OCI-LY3 (cell line): ENCODE data around the gene ATG9B.

Source experiments
- H2AFZ ChIP-seq: fragments of 200-600, 300-600 bp; shearing (Covaris generic); 2 replicates; pipeline ENCODE4 v1.6.0; 2014; ENCODE audit warnings: antibody characterized with exemption, low read depth, low read length
- H3K27ac ChIP-seq: fragments of 200-600, 300-600 bp; sonication (generic); 2 replicates; pipeline ENCODE4 v1.5.1; 2014; ENCODE audit warnings: mild to moderate bottlenecking, low read length, moderate library complexity, mixed read lengths
- H3K27me3 ChIP-seq: fragments of 200-600, 300-600 bp; sonication (generic); 2 replicates; pipeline ENCODE4 v1.6.1; 2014; ENCODE audit warnings: low read depth, low read length, mixed read lengths
- H3K36me3 ChIP-seq: fragments of 200-600, 300-600 bp; sonication (generic); replicated peaks from 2 replicates; pipeline ENCODE3; 2014; ENCODE audit warnings: low read depth, low read length, mixed read lengths
- H3K4me1 ChIP-seq: fragments of 300-600, 200-600 bp; sonication (generic); 2 replicates; pipeline ENCODE4 v1.6.1; 2014; ENCODE audit warnings: low read length, mixed read lengths
- H3K4me2 ChIP-seq: fragments of 200-600, 300-600 bp; sonication (generic); 2 replicates; pipeline ENCODE4 v1.6.1; 2014; ENCODE audit warnings: low read length, mixed read lengths
- H3K4me3 ChIP-seq: fragments of 300-600, 200-600 bp; sonication (generic); 2 replicates; pipeline ENCODE4 v1.5.1; 2014; ENCODE audit warnings: antibody characterized with exemption, mild to moderate bottlenecking, low read length, moderate library complexity
- H3K79me2 ChIP-seq: fragments of 300-600, 200-600 bp; shearing (Covaris generic); 2 replicates; pipeline ENCODE4 v1.6.1; 2014; ENCODE audit warnings: mild to moderate bottlenecking, low read length, mixed read lengths
- H3K9ac ChIP-seq: fragments of 300-600, 200-600 bp; shearing (Covaris generic); 2 replicates; pipeline ENCODE4 v1.6.0; 2014; ENCODE audit warnings: mild to moderate bottlenecking, low read length, moderate library complexity
- H3K9me3 ChIP-seq: fragments of 200-600, 300-600 bp; shearing (Covaris generic); 2 replicates; pipeline ENCODE4 v1.6.1; 2014; ENCODE audit warnings: low read length, mixed read lengths; ENCODE audit not compliant: insufficient read depth
- H4K20me1 ChIP-seq: fragments of 200-600, 300-600 bp; sonication (generic); 2 replicates; pipeline ENCODE4 v1.6.1; 2016; ENCODE audit warnings: low read length, mixed read lengths; ENCODE audit not compliant: insufficient read depth
- CTCF ChIP-seq: fragments of 200-600, 300-600 bp; sonication (generic); IDR thresholded peaks from 2 replicates; pipeline ENCODE4 v1.5.1; 2014; ENCODE audit warnings: antibody characterized with exemption, low read length, low read depth
- EZH2phosphoT487 ChIP-seq: fragments of 200-600 bp; shearing (Covaris generic); IDR thresholded peaks from 2 replicates; pipeline ENCODE4 v1.6.1; 2018; ENCODE audit warnings: antibody characterized with exemption, mixed run types, low read depth

Gene ATG9B

GRCh38 chr7:150996376-150997074, 27.8 kb downstream of the ATG9B start:
- no peaks in the 10 kb centered on the region for H3K79me2 ChIP-seq
- no peak overlapping the region for H3K9ac ChIP-seq
- H3K36me3 ChIP-seq: no peaks in the 10 kb centered on the region
- H3K9me3 ChIP-seq: no peaks in the 10 kb centered on the region
- TF ChIP-seq EZH2phosphoT487 (no peak), CTCF (no peak)
- H3K27me3 ChIP-seq: no peaks in the 10 kb centered on the region
- H3K4me3 ChIP-seq: peak overlapping the region; percentile 33; the same call in 1 of the 2 replicates
- H3K4me2 ChIP-seq: peak overlapping the region; percentile 36; the same call in 1 of the 2 replicates
- H3K4me1 ChIP-seq: no peaks in the 10 kb centered on the region
- H2AFZ ChIP-seq: no peak overlapping the region
- H3K27ac ChIP-seq: no peak overlapping the region
- no peaks in the 10 kb centered on the region for H4K20me1 ChIP-seq

GRCh38 chr7:150994838-150995510, 29.3 kb downstream of the ATG9B start:
- Histone ChIP-seq H3K27ac (no peak overlapping the region), H3K9me3 (peaks cover 5% of the 10 kb centered on the region; the same call in 1 of the 2 replicates), H3K36me3 (peaks cover 3% of the 10 kb centered on the region), H3K79me2 (no peaks in the 10 kb centered on the region), H3K9ac (no peak overlapping the region), H4K20me1 (no peaks in the 10 kb centered on the region), H3K27me3 (no peaks in the 10 kb centered on the region), H3K4me3 (no peak overlapping the region), H3K4me2 (no peak overlapping the region), H2AFZ (no peak overlapping the region), H3K4me1 (no peaks in the 10 kb centered on the region)
- TF ChIP-seq CTCF: no peak
- no peak for TF ChIP-seq EZH2phosphoT487

GRCh38 chr7:150994141-150994837, 30.0 kb downstream of the ATG9B start:
- H3K36me3 ChIP-seq: peaks cover 3% of the 10 kb centered on the region
- no peaks in the 10 kb centered on the region for H3K27me3 ChIP-seq
- H3K9ac ChIP-seq: no peak overlapping the region
- no peak overlapping the region for H3K4me2 ChIP-seq
- H3K9me3 ChIP-seq: peaks cover 9% of the 10 kb centered on the region; the same call in 1 of the 2 replicates
- no peak overlapping the region for H3K27ac ChIP-seq
- no peak for TF ChIP-seq CTCF
- TF ChIP-seq EZH2phosphoT487: no peak
- H3K4me1 ChIP-seq: no peaks in the 10 kb centered on the region
- H3K4me3 ChIP-seq: no peak overlapping the region
- H3K79me2 ChIP-seq: no peaks in the 10 kb centered on the region
- no peak overlapping the region for H2AFZ ChIP-seq
- no peaks in the 10 kb centered on the region for H4K20me1 ChIP-seq

- H4K20me1 ChIP-seq: no peaks in the 10 kb centered on the region
- H3K27ac ChIP-seq: no peak overlapping the region
- no peaks in the 10 kb centered on the region for H3K79me2 ChIP-seq
- no peak overlapping the region for H3K9ac ChIP-seq
- no peak overlapping the region for H3K4me2 ChIP-seq
- peaks cover 3% of the 10 kb centered on the region for H3K36me3 ChIP-seq
- no peaks in the 10 kb centered on the region for H3K27me3 ChIP-seq
- peaks cover 9% of the 10 kb centered on the region; the same call in 1 of the 2 replicates for H3K9me3 ChIP-seq
- H2AFZ ChIP-seq: no peak overlapping the region
- TF ChIP-seq CTCF (no peak), EZH2phosphoT487 (no peak)
- no peaks in the 10 kb centered on the region for H3K4me1 ChIP-seq
- no peak overlapping the region for H3K4me3 ChIP-seq
Observed at GRCh38 chr7:150993511-150993910, 30.8 kb downstream of the ATG9B start.
